ENCODE data around the gene AHSA1.
A peak's percentile ranks its signal among the peaks of the same experiment; 100 is the strongest.
"Not testable (repeated sequence)": the region's sequence is repeated elsewhere in the genome, so short reads cannot be mapped to it uniquely, and the experiment has no call there.

The AHSA1 gene

GRCh38 chr14:77457522-77458248, at the start of gene AHSA1, which contains the start of gene VIPAS39:
Gene AHSA1 (plus strand): TSS chr14:77458093. CDS start chr14:77458190, 97 bp downstream.
Gene VIPAS39 (minus strand): TSS chr14:77457601. CDS start chr14:77454102, 3,499 bp downstream.
- FAIRE-seq (peak; percentile 97), DNase-seq (ENCODE audit: extremely low spot score, insufficient read length, low read depth) (peak; percentile 78)

DNA sequence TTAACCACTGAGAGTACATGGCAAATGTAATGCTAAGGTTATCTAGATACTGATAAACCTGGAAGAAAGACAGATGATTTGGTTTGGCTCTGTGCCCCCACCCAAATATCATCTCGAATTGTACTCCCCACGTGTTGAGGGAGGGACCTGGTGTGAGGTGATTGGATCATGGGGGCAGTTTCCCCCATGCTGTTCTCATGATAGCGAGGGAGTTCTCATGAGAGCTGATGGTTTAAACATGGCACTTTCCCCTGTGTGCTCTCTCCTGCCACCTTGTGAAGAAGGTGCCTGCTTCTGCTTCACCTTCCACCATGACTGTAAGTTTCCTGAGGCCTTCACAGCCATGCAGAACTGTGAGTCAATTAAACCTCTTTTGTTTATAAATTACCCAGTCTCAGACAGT, 48.8 kb upstream of the AHSA1 start:
- no peak for FAIRE-seq
- DNase-seq (ENCODE audit: extremely low spot score, insufficient read length, low read depth), result no peak

GRCh38 chr14:77415403-77416030, 42.4 kb upstream of the AHSA1 start:
- DNase-seq (ENCODE audit: extremely low spot score, insufficient read length, low read depth); FAIRE-seq: not testable (repeated sequence)

DNA sequence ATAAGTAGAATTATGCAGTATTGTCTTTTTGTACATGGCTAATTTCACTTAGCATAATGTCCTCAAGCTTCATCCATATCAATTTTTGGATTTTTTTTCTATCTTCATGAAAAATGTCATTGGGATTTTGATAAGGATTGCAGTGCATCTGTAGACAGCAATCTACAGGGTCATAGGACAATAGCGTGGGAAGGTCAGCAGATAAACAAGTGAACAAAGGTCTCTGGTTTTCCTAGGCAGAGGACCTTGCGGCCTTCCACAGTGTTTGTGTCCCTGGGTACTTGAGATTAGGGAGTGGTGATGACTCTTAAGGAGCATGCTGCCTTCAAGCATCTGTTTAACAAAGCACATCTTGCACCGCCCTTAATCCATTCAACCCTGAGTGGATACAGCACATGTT, 41.8 kb upstream of the AHSA1 start:
- FAIRE-seq, result not testable (repeated sequence)

GRCh38 chr14:77416836-77417235, 41.1 kb upstream of the AHSA1 start:
- FAIRE-seq (no peak), DNase-seq (ENCODE audit: extremely low spot score, insufficient read length, low read depth) (no peak)

More for the DNA sequence above, 41.8 kb upstream of the AHSA1 start:
- not testable (repeated sequence) for DNase-seq (ENCODE audit: extremely low spot score, insufficient read length, low read depth)

DNA sequence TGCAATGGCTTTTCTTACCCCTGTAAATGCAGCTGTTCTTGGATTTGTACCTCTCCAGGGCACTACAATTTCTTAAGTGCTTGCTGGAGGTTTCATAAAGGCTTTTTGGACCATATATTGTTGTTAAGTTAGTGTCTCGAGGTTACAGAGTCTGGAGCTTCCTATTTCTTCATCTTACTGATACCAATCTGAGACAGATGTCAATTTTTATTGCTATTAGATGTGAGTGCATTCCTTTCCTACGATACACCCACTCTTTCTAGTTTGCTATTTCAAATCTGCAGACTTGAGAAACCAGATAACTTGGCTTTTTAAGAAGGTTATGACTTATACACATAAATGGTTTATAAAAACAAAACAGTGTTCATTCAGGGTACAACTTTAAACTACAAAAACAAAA, 36.7 kb upstream of the AHSA1 start:
- DNase-seq (ENCODE audit: extremely low spot score, insufficient read length, low read depth) (no peak), FAIRE-seq (no peak)

- FAIRE-seq (no peak), DNase-seq (ENCODE audit: extremely low spot score, insufficient read length, low read depth) (no peak)
Observed at GRCh38 chr14:77423423-77423822, 34.5 kb upstream of the AHSA1 start, which contains the start of gene NOXRED1. Gene NOXRED1 (minus strand): TSS chr14:77423523. CDS start chr14:77422889, 634 bp downstream.

DNA sequence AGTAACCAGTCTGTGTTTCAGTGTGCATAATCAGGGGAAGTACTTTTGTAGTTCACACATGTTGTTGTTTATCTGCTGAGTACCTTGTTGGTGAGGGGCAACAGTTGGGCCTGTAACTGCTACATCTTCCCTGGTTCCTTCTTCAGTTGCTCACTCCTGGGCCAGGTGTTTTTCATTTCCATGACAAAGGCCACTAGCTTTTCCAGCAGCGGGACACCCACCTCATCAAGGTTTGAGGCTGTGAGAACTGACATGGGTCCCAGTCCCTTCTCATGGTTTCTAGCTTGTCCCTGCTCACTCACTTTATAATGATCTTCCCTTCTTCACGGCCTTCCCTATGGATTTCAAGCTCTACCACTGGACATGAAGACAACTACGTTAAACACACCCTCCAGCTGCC, 33.0 kb upstream of the AHSA1 start:
- no peak for DNase-seq (ENCODE audit: extremely low spot score, insufficient read length, low read depth)

GRCh38 chr14:77426396-77426795, 31.5 kb upstream of the AHSA1 start:
- FAIRE-seq (no peak), DNase-seq (ENCODE audit: extremely low spot score, insufficient read length, low read depth) (no peak)

More for the DNA sequence above, 33.0 kb upstream of the AHSA1 start:
- FAIRE-seq, result no peak

DNA sequence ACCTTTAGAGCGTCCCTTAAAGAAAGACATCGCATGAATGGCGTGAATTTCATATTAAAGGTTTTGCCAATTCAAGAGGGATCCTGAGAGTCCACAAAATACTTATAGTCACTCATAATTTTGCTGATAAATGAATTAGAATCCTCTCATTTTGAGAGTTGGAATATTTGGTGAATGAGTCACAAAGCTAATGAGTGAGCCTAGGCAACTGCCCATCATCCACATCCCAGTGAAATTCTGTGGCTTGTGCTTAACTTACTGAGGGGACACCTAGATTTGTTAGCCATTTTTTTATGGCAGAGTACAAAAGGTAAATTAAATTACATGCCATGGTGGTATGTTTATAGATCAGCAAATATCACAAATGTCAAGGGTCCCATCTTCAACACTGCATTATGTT, 21.9 kb upstream of the AHSA1 start:
- DNase-seq (ENCODE audit: extremely low spot score, insufficient read length, low read depth) (no peak), FAIRE-seq (no peak)

GRCh38 chr14:77438596-77438995, 19.3 kb upstream of the AHSA1 start:
- FAIRE-seq, result no peak

GRCh38 chr14:77439861-77440260, 18.0 kb upstream of the AHSA1 start:
- no peak for FAIRE-seq

More at GRCh38 chr14:77438596-77438995, 19.3 kb upstream of the AHSA1 start:
- no peak for DNase-seq (ENCODE audit: extremely low spot score, insufficient read length, low read depth)

GRCh38 chr14:77442196-77442595, 15.7 kb upstream of the AHSA1 start:
- FAIRE-seq (no peak), DNase-seq (ENCODE audit: extremely low spot score, insufficient read length, low read depth) (no peak)

More at GRCh38 chr14:77439861-77440260, 18.0 kb upstream of the AHSA1 start:
- DNase-seq (ENCODE audit: extremely low spot score, insufficient read length, low read depth), result no peak

DNA sequence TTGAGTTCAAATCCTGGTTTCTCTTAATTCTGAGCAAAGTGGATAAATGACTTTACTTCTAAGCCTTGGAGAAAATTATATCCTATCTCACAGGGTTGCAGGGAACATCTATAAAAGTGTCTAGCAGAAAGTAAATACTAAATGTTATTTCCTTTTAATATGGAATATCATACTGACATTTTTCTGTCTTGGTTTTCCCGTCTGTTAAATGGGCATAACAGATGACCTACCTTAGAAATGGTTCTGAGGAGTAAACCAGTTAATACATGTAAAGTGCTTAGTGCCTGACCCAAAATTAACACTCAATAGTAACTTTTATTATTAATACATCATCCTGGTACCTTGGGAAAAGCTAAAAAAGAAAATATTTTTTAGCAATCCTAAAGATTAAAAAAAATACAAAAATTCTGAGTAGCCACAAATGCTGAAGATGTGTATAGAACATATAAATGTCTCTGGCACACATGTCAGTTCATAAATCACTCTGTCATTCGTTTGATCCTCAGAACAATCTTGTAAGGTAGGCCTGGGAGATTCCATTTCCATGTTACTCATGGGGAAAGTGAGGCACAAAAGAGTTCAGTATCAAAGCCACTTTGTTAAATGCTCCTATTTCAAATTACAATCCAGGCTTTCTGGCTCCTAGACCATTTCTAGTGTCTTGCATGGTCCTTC, 1.8 kb upstream of the AHSA1 start:
- FAIRE-seq (no peak), DNase-seq (ENCODE audit: extremely low spot score, insufficient read length, low read depth) (no peak)

- DNase-seq (ENCODE audit: extremely low spot score, insufficient read length, low read depth), result no peak
- FAIRE-seq, result no peak
Observed at GRCh38 chr14:77457115-77457521, 775 bp upstream of the AHSA1 start.

- no peak for DNase-seq (ENCODE audit: extremely low spot score, insufficient read length, low read depth)
- FAIRE-seq, result no peak
Observed at GRCh38 chr14:77458249-77458950, 507 bp downstream of the AHSA1 start.

DNA sequence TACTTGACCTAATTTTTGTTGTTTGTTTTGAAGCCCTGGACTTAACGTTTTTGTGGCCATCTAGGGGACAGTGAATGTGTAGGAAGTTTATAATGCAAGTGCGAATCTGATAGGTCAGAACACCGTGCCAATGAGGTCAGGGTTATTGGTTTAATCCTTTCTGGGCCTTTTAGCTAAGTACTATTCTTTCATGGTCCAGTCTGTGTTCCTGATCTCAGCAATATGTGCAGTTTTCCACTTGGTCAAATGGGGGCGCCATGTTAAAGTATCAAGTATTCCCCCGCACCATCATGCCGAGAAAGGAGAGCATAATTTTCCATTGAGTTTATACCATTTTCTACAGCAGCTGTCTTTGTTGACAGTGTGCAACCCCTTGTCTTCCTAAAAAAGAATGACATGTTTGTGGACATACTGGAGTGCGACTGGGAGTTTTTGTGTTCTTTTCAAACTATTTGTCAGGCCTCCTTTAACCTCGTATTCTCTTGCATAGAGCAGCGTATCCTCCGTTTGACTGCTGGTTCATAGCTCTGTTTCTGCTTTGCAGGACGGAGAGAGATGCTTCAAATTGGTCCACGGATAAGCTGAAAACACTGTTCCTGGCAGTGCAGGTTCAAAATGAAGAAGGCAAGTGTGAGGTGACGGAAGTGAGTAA, 1.3 kb downstream of the AHSA1 start:
- DNase-seq (ENCODE audit: extremely low spot score, insufficient read length, low read depth), result no peak
- FAIRE-seq, result no peak

DNA sequence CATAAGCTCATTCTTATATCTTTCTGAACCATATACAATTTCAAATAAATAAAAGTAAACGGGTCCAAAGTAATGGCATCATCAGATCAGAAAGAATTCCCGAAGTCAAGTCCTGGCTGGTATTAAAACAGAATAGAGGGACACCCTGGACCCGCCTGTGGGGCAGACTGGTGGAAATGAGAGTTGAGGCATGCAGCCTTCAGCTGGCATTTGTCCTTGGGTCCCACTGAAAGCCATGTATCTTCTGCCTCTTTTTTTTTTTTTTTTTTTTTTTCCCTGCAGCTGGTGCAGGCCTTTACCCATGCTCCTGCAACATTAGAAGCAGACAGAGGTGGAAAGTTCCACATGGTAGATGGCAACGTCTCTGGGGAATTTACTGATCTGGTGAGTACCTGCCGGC, 9.9 kb downstream of the AHSA1 start:
- DNase-seq (ENCODE audit: extremely low spot score, insufficient read length, low read depth), result no peak

GRCh38 chr14:77469067-77469505, 11.2 kb downstream of the AHSA1 start:
- FAIRE-seq, result no peak
- DNase-seq (ENCODE audit: extremely low spot score, insufficient read length, low read depth), result no peak

More for the DNA sequence above, 9.9 kb downstream of the AHSA1 start:
- no peak for FAIRE-seq

Measured in GM18507 (cell line).